Trophoblast cell (in vitro differentiated cells and primary cell): Measurements from ENCODE around the gene TMEM256.
A peak's percentile ranks its signal among the peaks of the same experiment; 100 is the strongest.

ENCODE experiments used
- DNase-seq, 2 donors: peaks; one replicate each; pipeline ENCODE4 v3.0.0-alpha.2; 2016
- H2AFZ ChIP-seq: 2 replicates; pipeline ENCODE4 v1.6.1; 2013; ENCODE audit warnings: low read length, moderate library complexity, mild to moderate bottlenecking; ENCODE audit not compliant: insufficient read depth, poor library complexity
- H2AK5ac ChIP-seq: 2 replicates; pipeline ENCODE4 v1.6.1; 2013; ENCODE audit warnings: mild to moderate bottlenecking, low read length
- H2BK120ac ChIP-seq: 2 replicates; pipeline ENCODE4 v1.6.1; 2013; ENCODE audit warnings: low read length, mild to moderate bottlenecking, moderate library complexity; ENCODE audit not compliant: insufficient read depth, poor library complexity
- H2BK12ac ChIP-seq: 2 replicates; pipeline ENCODE4 v1.6.1; 2013; ENCODE audit warnings: mild to moderate bottlenecking, low read length, moderate library complexity
- H2BK5ac ChIP-seq: 2 replicates; pipeline ENCODE4 v1.6.1; 2013; ENCODE audit warnings: low read length, low read depth, moderate library complexity, mild to moderate bottlenecking; ENCODE audit not compliant: poor library complexity
- H3K14ac ChIP-seq: 2 replicates; pipeline ENCODE4 v1.6.1; 2013; ENCODE audit warnings: mild to moderate bottlenecking, low read length
- H3K18ac ChIP-seq: 2 replicates; pipeline ENCODE4 v1.6.1; 2013; ENCODE audit warnings: mild to moderate bottlenecking, low read length
- H3K23ac ChIP-seq: 2 replicates; pipeline ENCODE4 v1.6.1; 2013; ENCODE audit warnings: low read length
- H3K27ac ChIP-seq: 2 replicates; pipeline ENCODE4 v1.5.1; 2013; ENCODE audit warnings: low read depth, mild to moderate bottlenecking, inconsistent platforms, low read length, moderate library complexity
- H3K27me3 ChIP-seq: 2 replicates; pipeline ENCODE4 v1.6.1; 2013; ENCODE audit warnings: inconsistent platforms, mild to moderate bottlenecking, low read length, moderate library complexity; ENCODE audit not compliant: insufficient read depth
- H3K36me3 ChIP-seq, 2 experiments: 1 replicate in 1 of 2; 2 replicates in 1 of 2; pipeline ENCODE4 v1.6.1; 2013; ENCODE audit warnings: low read length in 2 of 2, mild to moderate bottlenecking in 2 of 2, moderate library complexity in 1 of 2; ENCODE audit not compliant: insufficient read depth in 2 of 2, control insufficient read depth in 1 of 2
- H3K4ac ChIP-seq: 2 replicates; pipeline ENCODE4 v1.6.1; 2013; ENCODE audit warnings: low read depth, mild to moderate bottlenecking, low read length, moderate library complexity
- H3K4me1 ChIP-seq, 2 experiments: 1 replicate in 1 of 2; 2 replicates in 1 of 2; pipeline ENCODE4 v1.6.1; 2013; ENCODE audit warnings: low read length in 2 of 2, mild to moderate bottlenecking in 2 of 2, moderate library complexity in 1 of 2; ENCODE audit not compliant: insufficient read depth in 2 of 2, control insufficient read depth in 1 of 2
- H3K4me2 ChIP-seq: 2 replicates; pipeline ENCODE4 v1.6.1; 2013; ENCODE audit warnings: inconsistent platforms, mild to moderate bottlenecking, low read length, moderate library complexity
- H3K4me3 ChIP-seq: 2 replicates; pipeline ENCODE4 v1.5.1; 2013; ENCODE audit warnings: mild to moderate bottlenecking, low read depth, low read length, inconsistent platforms
- H3K79me1 ChIP-seq: one replicate; pipeline ENCODE4 v1.6.1; 2013; ENCODE audit warnings: low read length
- H3K79me2 ChIP-seq: 2 replicates; pipeline ENCODE4 v1.6.1; 2013; ENCODE audit warnings: low read length, mild to moderate bottlenecking; ENCODE audit not compliant: control insufficient read depth, insufficient read depth, poor library complexity
- H3K9ac ChIP-seq: 2 replicates; pipeline ENCODE4 v1.6.1; 2013; ENCODE audit warnings: mild to moderate bottlenecking, low read length
- H3K9me3 ChIP-seq: 2 replicates; pipeline ENCODE4 v1.6.1; 2013; ENCODE audit warnings: low read depth, mild to moderate bottlenecking, control low read depth, inconsistent platforms, low read length; ENCODE audit not compliant: insufficient read depth
- H4K12ac ChIP-seq: 2 replicates; pipeline ENCODE4 v1.6.1; 2013; ENCODE audit warnings: low read depth, mild to moderate bottlenecking, low read length, moderate library complexity
- H4K8ac ChIP-seq: 2 replicates; pipeline ENCODE4 v1.6.1; 2013; ENCODE audit warnings: low read depth, mild to moderate bottlenecking, low read length, moderate library complexity
- H4K91ac ChIP-seq: one replicate; pipeline ENCODE4 v1.6.1; 2013; ENCODE audit warnings: low read depth, mild to moderate bottlenecking, low read length, moderate library complexity
- WGBS: extraction: QIAGEN DNeasy Blood & Tissue Kit; methylation state at CpG from one replicate; pipeline ENCODE4 v1.1.7; 2013; ENCODE audit warnings: missing lambda C conversion rate; ENCODE audit not compliant: insufficient read length, insufficient coverage; ENCODE audit errors: extremely low coverage; 5-methylcytosine and 5-hydroxymethylcytosine counted together

Gene TMEM256

GRCh38 chr17:7383371-7383741 is 20.5 kb downstream of the TMEM256 start:
- H4K91ac ChIP-seq: no peak overlapping the region

DNA sequence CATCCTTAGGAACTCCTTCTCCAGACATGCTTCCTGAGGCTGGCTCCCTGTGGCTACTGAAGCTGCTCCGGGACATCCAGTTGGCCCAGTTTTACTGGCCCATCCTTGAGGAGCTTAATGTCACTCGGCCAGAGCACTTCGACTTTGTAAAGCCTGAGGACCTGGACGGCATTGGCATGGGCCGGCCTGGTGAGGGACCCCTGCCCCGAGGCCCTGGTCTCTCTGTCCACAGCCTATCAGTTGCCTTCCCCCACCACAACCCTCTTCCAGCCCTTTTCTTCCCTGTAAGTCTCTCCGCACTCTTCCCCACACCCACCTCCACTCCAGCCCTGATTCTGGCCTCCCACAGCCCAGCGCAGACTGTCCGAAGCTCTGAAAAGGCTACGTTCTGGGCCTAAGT is 21.0 kb downstream of the TMEM256 start:
- Histone ChIP-seq H3K79me1 (peaks cover 7% of the 10 kb centered on the region), H4K91ac (no peak overlapping the region)
- no peak for DNase-seq

More at GRCh38 chr17:7383371-7383741, 20.5 kb downstream of the TMEM256 start:
- Histone ChIP-seq H3K4ac (no peak overlapping the region), H3K4me2 (peak overlapping the region; percentile 66), H3K27ac (no peak overlapping the region), H2AK5ac (no peak overlapping the region), H4K8ac (no peak overlapping the region), H3K79me2 (no peaks in the 10 kb centered on the region), H2BK5ac (no peak overlapping the region), H2BK120ac (no peak overlapping the region), H3K9ac (no peak overlapping the region), H3K14ac (no peak overlapping the region), H3K4me1 (peaks cover 24 to 25% of the 10 kb centered on the region in 2 experiments), H3K27me3 (no peaks in the 10 kb centered on the region), H2BK12ac (no peak overlapping the region), H3K18ac (no peak overlapping the region), H3K23ac (no peak overlapping the region), H4K12ac (no peak overlapping the region), H3K79me1 (peaks cover 7% of the 10 kb centered on the region), H3K9me3 (peaks cover 4% of the 10 kb centered on the region), H2AFZ (no peak overlapping the region), H3K4me3 (no peak overlapping the region), H3K36me3 (peaks cover 18 to 27% of the 10 kb centered on the region in 2 experiments)
- DNase-seq: no peak
- no CpG with 5 or more reads among the region's 11 CpGs for WGBS

GRCh38 chr17:7380855-7381683 is 22.8 kb downstream of the TMEM256 start, which contains the start of gene TNK1:
TNK1 (plus strand) TSS chr17:7381089; CDS start chr17:7382927, 1,838 bp downstream.
- H4K91ac ChIP-seq: peak within 1 kb of the TSS; percentile 65
- peak within 1 kb of the TSS; percentile 22 for H4K12ac ChIP-seq
- peak within 1 kb of the TSS; percentile 17 for H3K9ac ChIP-seq
- H2BK12ac ChIP-seq: no peak within 1 kb of the TSS
- peak within 1 kb of the TSS; percentile 18 for H3K4ac ChIP-seq
- no peak within 1 kb of the TSS for H2BK5ac ChIP-seq
- peak within 1 kb of the TSS; percentile 34 for H2BK120ac ChIP-seq
- H2AFZ ChIP-seq: peak within 1 kb of the TSS; percentile 34
- no CpG with 5 or more reads among the region's 52 CpGs for WGBS
- peak within 1 kb of the TSS; percentile 59 for H3K4me3 ChIP-seq
- peak within 1 kb of the TSS; percentile 77 for H4K8ac ChIP-seq
- no peak within 1 kb of the TSS for H3K23ac ChIP-seq
- no peaks in the 10 kb centered on the region for H3K79me2 ChIP-seq
- peaks cover 24 to 25% of the 10 kb centered on the region in 2 experiments for H3K4me1 ChIP-seq
- peaks cover 4% of the 10 kb centered on the region for H3K9me3 ChIP-seq
- peak within 1 kb of the TSS; percentile 70 for H3K14ac ChIP-seq
- H3K4me2 ChIP-seq: peak within 1 kb of the TSS; percentile 71
- peak within 1 kb of the TSS; percentile 16 for H2AK5ac ChIP-seq
- H3K18ac ChIP-seq: peak within 1 kb of the TSS; percentile 58
- no peak within 1 kb of the TSS for H3K27ac ChIP-seq
- H3K79me1 ChIP-seq: peaks cover 7% of the 10 kb centered on the region
- H3K27me3 ChIP-seq: no peaks in the 10 kb centered on the region
- DNase-seq: peak; percentile 88 to 90
- H3K36me3 ChIP-seq: peaks cover 6 to 13% of the 10 kb centered on the region in 2 experiments

More for the DNA sequence above, 21.0 kb downstream of the TMEM256 start:
- Histone ChIP-seq H2BK120ac (no peak overlapping the region), H2BK5ac (no peak overlapping the region), H3K4me3 (no peak overlapping the region), H3K79me2 (no peaks in the 10 kb centered on the region), H4K12ac (no peak overlapping the region), H3K27me3 (no peaks in the 10 kb centered on the region), H3K18ac (no peak overlapping the region), H2AK5ac (no peak overlapping the region), H2AFZ (no peak overlapping the region), H3K9ac (no peak overlapping the region), H3K14ac (no peak overlapping the region), H3K36me3 (peaks cover 14 to 22% of the 10 kb centered on the region in 2 experiments), H3K23ac (no peak overlapping the region), H2BK12ac (no peak overlapping the region), H3K4me2 (no peak overlapping the region), H3K4me1 (peaks cover 24 to 25% of the 10 kb centered on the region in 2 experiments), H3K4ac (no peak overlapping the region), H3K27ac (no peak overlapping the region), H4K8ac (no peak overlapping the region), H3K9me3 (peaks cover 4% of the 10 kb centered on the region)
- no CpG with 5 or more reads among the region's 10 CpGs for WGBS

- Histone ChIP-seq H3K23ac (no peak overlapping the region), H2BK12ac (no peak overlapping the region), H3K4me1 (peaks cover 24 to 25% of the 10 kb centered on the region in 2 experiments), H3K79me2 (no peaks in the 10 kb centered on the region), H2BK5ac (no peak overlapping the region), H3K14ac (peak overlapping the region; percentile 70), H2AFZ (peak overlapping the region; percentile 34), H2AK5ac (no peak overlapping the region), H3K4me2 (peak overlapping the region; percentile 71), H3K9ac (no peak overlapping the region), H4K91ac (peak overlapping the region; percentile 65), H3K36me3 (peaks cover 3 to 11% of the 10 kb centered on the region in 2 experiments), H2BK120ac (no peak overlapping the region), H3K4ac (peak overlapping the region; percentile 5), H3K4me3 (no peak overlapping the region), H3K79me1 (peaks cover 7% of the 10 kb centered on the region), H4K8ac (peak overlapping the region; percentile 77), H4K12ac (peak overlapping the region; percentile 1), H3K27me3 (no peaks in the 10 kb centered on the region), H3K9me3 (peaks cover 4% of the 10 kb centered on the region), H3K27ac (no peak overlapping the region), H3K18ac (peak overlapping the region; percentile 53)
- WGBS: no CpG with 5 or more reads among the region's 7 CpGs
- peak; percentile 87 to 94 for DNase-seq
Measured at GRCh38 chr17:7380321-7380720, 23.6 kb downstream of the TMEM256 start.
